Keratinocyte (primary cell): Measurements from ENCODE around the gene ZNF354C. TPM values are rescaled to one million over a fixed set of nuclear protein-coding genes. Genes with fewer than 3 reads are reported as not detected.

Experiments
- DNase-seq: peaks from one replicate; pipeline ENCODE4 v3.0.0-alpha.2; 2011; ENCODE audit warnings: low read depth, missing footprints, low spot score
- FAIRE-seq: peaks from 2 replicates; lab custom pipeline; 2011; peaks lifted over from hg19 to GRCh38; lab: Jason Lieb, UNC
- H2AFZ ChIP-seq: 2 replicates; pipeline ENCODE4 v1.6.0; 2012; ENCODE audit warnings: low read length, control low read depth, inconsistent platforms; ENCODE audit not compliant: control insufficient read depth
- H3K27ac ChIP-seq: 2 replicates; pipeline ENCODE4 v1.5.1; 2011; ENCODE audit warnings: low read length; ENCODE audit not compliant: control insufficient read depth, insufficient read depth
- H3K27me3 ChIP-seq: 3 replicates; pipeline ENCODE4 v1.6.0; 2011; ENCODE audit warnings: low read length; ENCODE audit not compliant: control insufficient read depth, insufficient read depth; ENCODE audit errors: extremely low read depth
- H3K36me3 ChIP-seq, 2 experiments: 2 replicates in 1 of 2; 3 replicates in 1 of 2; pipeline ENCODE4 v1.5.1; 2011; ENCODE audit warnings: low read length in 2 of 2, mild to moderate bottlenecking in 1 of 2; ENCODE audit not compliant: control insufficient read depth in 2 of 2, insufficient read depth in 2 of 2; ENCODE audit errors: extremely low read depth in 1 of 2
- H3K4me1 ChIP-seq: 3 replicates; pipeline ENCODE4 v1.5.1; 2011; ENCODE audit warnings: low read length; ENCODE audit not compliant: control insufficient read depth, insufficient read depth; ENCODE audit errors: extremely low read depth
- H3K4me2 ChIP-seq: 3 replicates; pipeline ENCODE4 v1.6.0; 2011; ENCODE audit warnings: low read depth, low read length; ENCODE audit not compliant: control insufficient read depth, insufficient read depth; ENCODE audit errors: extremely low read depth
- H3K4me3 ChIP-seq, 3 experiments: fragments of 200-600 bp in 1 of 3; sonication (generic) in 1 of 3; 2 replicates in 2 of 3; 3 replicates in 1 of 3; pipeline ENCODE4 v1.5.1; 2011 to 2016; ENCODE audit warnings: low read length in 3 of 3, mild to moderate bottlenecking in 3 of 3, control low read depth in 2 of 3, inconsistent platforms in 1 of 3, low read depth in 1 of 3, mixed read lengths in 1 of 3, mixed run types in 1 of 3, moderate library complexity in 1 of 3; ENCODE audit not compliant: control insufficient read depth in 2 of 3, insufficient read depth in 2 of 3; ENCODE audit errors: extremely low read depth in 1 of 3
- H3K79me2 ChIP-seq: 2 replicates; pipeline ENCODE4 v1.6.0; 2012; ENCODE audit warnings: low read length; ENCODE audit not compliant: control insufficient read depth, insufficient read depth
- H3K9ac ChIP-seq: 3 replicates; pipeline ENCODE4 v1.6.0; 2011; ENCODE audit warnings: low read length; ENCODE audit not compliant: control insufficient read depth, insufficient read depth; ENCODE audit errors: extremely low read depth
- H3K9me1 ChIP-seq: 3 replicates; pipeline ENCODE4 v1.6.0; 2011; ENCODE audit warnings: low read length; ENCODE audit not compliant: control insufficient read depth, insufficient read depth; ENCODE audit errors: extremely low read depth
- H3K9me3 ChIP-seq: 2 replicates; pipeline ENCODE4 v1.5.1; 2012; ENCODE audit warnings: low read depth, low read length; ENCODE audit not compliant: control insufficient read depth
- H4K20me1 ChIP-seq: 3 replicates; pipeline ENCODE4 v1.6.0; 2011; ENCODE audit warnings: low read length; ENCODE audit not compliant: control insufficient read depth, insufficient read depth; ENCODE audit errors: extremely low read depth
- CTCF ChIP-seq, 3 experiments: IDR thresholded peaks in 1 of 3; conservative IDR thresholded peaks in 1 of 3; optimal IDR thresholded peaks in 1 of 3; 2 replicates in 2 of 3; 3 replicates in 1 of 3; pipeline versions ENCODE3 to v1.5.1; 2011; ENCODE audit warnings: low read length in 3 of 3, mild to moderate bottlenecking in 3 of 3, moderate library complexity in 2 of 3, control low read depth in 1 of 3, inconsistent platforms in 1 of 3; ENCODE audit not compliant: insufficient read depth in 2 of 3; ENCODE audit errors: extremely low read depth in 1 of 3
- EZH2 ChIP-seq: IDR thresholded peaks from one replicate; pipeline ENCODE4 v1.6.1; 2012; ENCODE audit warnings: inconsistent platforms, mild to moderate bottlenecking, low read length, moderate library complexity
- dilution Hi-C: fragments of 300-500 bp; cut with MboI; formaldehyde crosslinking; loops from one replicate; pipeline ENCODE4 v1.7.0; 2020; ENCODE audit warnings: low sequenced_read_pairs; ENCODE audit not compliant: extremely low pct_ligation_motif_present
- polyA plus RNA-seq, 5 experiments: library from polyadenylated mRNA; depleted of rRNA in 3 of 5; stranded (reverse) in 3 of 5; stranded (forward) in 1 of 5; unstranded in 1 of 5; fragments of >200 nt; gene quantifications; 1 replicate in 1 of 5; 2 replicates in 3 of 5; 3 replicates in 1 of 5; pipeline versions ENCODE4 v1.2.1 to v1.2.3, GENCODE V29; 2011 to 2012; ENCODE audit warnings: missing spikeins in 2 of 5, low read depth in 1 of 5, low replicate concordance in 1 of 5

ZNF354C gene
- polyA plus RNA-seq, 1 donor (not counting 4 experiments of a cell fraction or from before 2014, with no cell fraction given): 2.7 TPM

DNA sequence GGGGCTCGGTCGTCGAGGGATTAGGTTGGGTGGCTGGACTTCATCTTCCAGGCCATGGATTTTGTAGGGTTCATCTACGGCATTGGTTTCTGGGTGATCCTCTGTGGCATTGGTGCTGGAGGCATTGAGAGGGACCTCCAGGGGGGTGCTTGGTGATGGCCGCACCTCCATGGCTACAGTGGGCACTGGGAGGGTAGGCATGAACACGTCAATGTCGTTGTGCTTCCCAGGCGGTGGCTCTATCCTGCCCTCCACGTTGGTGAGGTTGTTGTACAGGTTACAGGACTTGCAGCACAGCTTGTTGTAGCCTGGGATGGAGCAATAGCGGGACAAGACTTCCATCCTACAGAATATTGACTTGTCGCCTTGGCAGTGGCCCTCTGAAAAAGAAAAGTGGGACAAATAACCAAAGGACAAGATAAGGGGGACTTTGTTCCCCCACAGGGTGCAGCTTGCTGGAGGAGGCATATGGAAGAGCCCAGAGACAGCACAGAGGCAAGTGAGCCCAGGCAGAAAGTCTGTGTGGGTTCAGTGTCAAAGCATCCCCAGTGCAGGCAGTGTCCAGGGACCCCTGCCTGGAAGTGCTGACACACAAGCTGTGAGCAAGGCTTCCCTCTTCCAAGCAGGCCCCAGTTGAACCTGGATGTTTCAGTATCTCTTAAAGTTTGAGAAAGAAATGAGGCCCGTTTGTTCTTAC is 53.9 kb downstream of the ZNF354C start:
- FAIRE-seq (no peak), DNase-seq (no peak)
- Histone ChIP-seq H3K4me2 (no peak overlapping the region), H3K9ac (no peak overlapping the region), H4K20me1 (no peaks in the 10 kb centered on the region), H2AFZ (no peak overlapping the region), H3K4me3 (no peak overlapping the region), H3K79me2 (no peaks in the 10 kb centered on the region), H3K9me1 (no peaks in the 10 kb centered on the region), H3K36me3 (no peaks in the 10 kb centered on the region), H3K4me1 (no peaks in the 10 kb centered on the region), H3K9me3 (peaks cover 9% of the 10 kb centered on the region), H3K27me3 (no peaks in the 10 kb centered on the region), H3K27ac (no peak overlapping the region)
- TF ChIP-seq EZH2: no peak
- no peak for TF ChIP-seq CTCF (optimal IDR thresholded peaks at IDR 0.05 in 1 of 3, IDR thresholded peaks at IDR 0.05 in 1 of 3, conservative IDR thresholded peaks at IDR 0.05 in 1 of 3; ENCODE audit: extremely low read depth in 1 of 3, insufficient read depth in 2 of 3, low read length in 3 of 3)
- dilution Hi-C loops: no loop called here

GRCh38 chr5:179114756-179115155 is 54.6 kb downstream of the ZNF354C start:
- H3K27ac ChIP-seq: no peak overlapping the region
- TF ChIP-seq EZH2 (no peak), CTCF (optimal IDR thresholded peaks at IDR 0.05 in 1 of 3, IDR thresholded peaks at IDR 0.05 in 1 of 3, conservative IDR thresholded peaks at IDR 0.05 in 1 of 3; ENCODE audit: extremely low read depth in 1 of 3, insufficient read depth in 2 of 3, low read length in 3 of 3) (no peak)
- peaks cover 9% of the 10 kb centered on the region for H3K9me3 ChIP-seq
- no peaks in the 10 kb centered on the region for H3K4me1 ChIP-seq
- H3K9ac ChIP-seq: no peak overlapping the region
- FAIRE-seq: no peak
- no peak overlapping the region for H3K4me3 ChIP-seq
- no peaks in the 10 kb centered on the region for H3K9me1 ChIP-seq
- dilution Hi-C loops: no loop called here
- H4K20me1 ChIP-seq: no peaks in the 10 kb centered on the region
- DNase-seq: no peak
- no peaks in the 10 kb centered on the region for H3K36me3 ChIP-seq
- H3K4me2 ChIP-seq: no peak overlapping the region
- no peaks in the 10 kb centered on the region for H3K27me3 ChIP-seq
- no peak overlapping the region for H2AFZ ChIP-seq
- no peaks in the 10 kb centered on the region for H3K79me2 ChIP-seq
